Endothelial cell of umbilical vein (primary cell): Measurements from ENCODE around the gene CDCP2. TPM values are rescaled to one million over a fixed set of nuclear protein-coding genes. Genes with fewer than 3 reads are reported as not detected.

Experiments
- BruUV-seq: library from RNA; stranded (reverse); fragments of 400-500 nt; replicated peaks from 2 replicates; lab custom pipeline; 2021; lab: Mats Ljungman, UMichigan
- CTCF ChIA-PET: fragments of 300-600, 350-600 bp; sonication (Branson Sonifier 250); formaldehyde crosslinking; loops from one replicate; lab custom pipeline; 2021; ENCODE audit warnings: antibody characterized with exemption, inconsistent platforms; lab: Charles Lee
- POLR2A ChIA-PET: fragments of 300-600, 350-600 bp; sonication (Branson Sonifier 250); formaldehyde crosslinking; loops from one replicate; lab custom pipeline; 2021; ENCODE audit warnings: antibody characterized with exemption, inconsistent platforms; lab: Charles Lee
- DNase-seq: peaks from one replicate; pipeline ENCODE4 v3.0.0-alpha.2; 2011; ENCODE audit warnings: low read depth, low spot score
- FAIRE-seq: peaks from 2 replicates; lab custom pipeline; 2011; peaks lifted over from hg19 to GRCh38; lab: Jason Lieb, UNC
- H2AFZ ChIP-seq: 2 replicates; pipeline ENCODE4 v1.6.0; 2012; ENCODE audit warnings: low read depth, low read length, control low read depth, inconsistent platforms
- H3K27ac ChIP-seq: 2 replicates; pipeline ENCODE4 v1.5.1; 2011; ENCODE audit warnings: low read depth, mild to moderate bottlenecking, control low read depth, low read length, moderate library complexity; ENCODE audit not compliant: insufficient read depth
- H3K27me3 ChIP-seq, 2 experiments: 2 replicates each; pipeline versions ENCODE4 v1.6.0 to v1.6.1; 2011; ENCODE audit warnings: low read length in 2 of 2, mixed read lengths in 1 of 2; ENCODE audit not compliant: control insufficient read depth in 2 of 2, insufficient read depth in 2 of 2
- H3K36me3 ChIP-seq, 2 experiments: 2 replicates in 1 of 2; 3 replicates in 1 of 2; pipeline ENCODE4 v1.5.1; 2011; ENCODE audit warnings: low read length in 2 of 2, mild to moderate bottlenecking in 1 of 2, moderate library complexity in 1 of 2; ENCODE audit not compliant: control insufficient read depth in 2 of 2, insufficient read depth in 2 of 2; ENCODE audit errors: extremely low read depth in 1 of 2
- H3K4me1 ChIP-seq: 3 replicates; pipeline ENCODE4 v1.5.1; 2011; ENCODE audit warnings: mild to moderate bottlenecking, low read length; ENCODE audit not compliant: control insufficient read depth, insufficient read depth; ENCODE audit errors: extremely low read depth
- H3K4me2 ChIP-seq: 2 replicates; pipeline ENCODE4 v1.6.1; 2011; ENCODE audit warnings: low read length, control low read depth, mixed read lengths; ENCODE audit not compliant: insufficient read depth
- H3K4me3 ChIP-seq, 3 experiments: fragments of 200-600 bp in 1 of 3; sonication (generic), shearing (Covaris generic) in 1 of 3; replicated peaks in 1 of 3; 2 replicates each; pipeline ENCODE4 v1.5.1; 2011 to 2016; ENCODE audit warnings: control low read depth in 3 of 3, low read length in 3 of 3, mild to moderate bottlenecking in 2 of 3, inconsistent platforms in 1 of 3, low read depth in 1 of 3, moderate library complexity in 1 of 3; ENCODE audit not compliant: insufficient read depth in 1 of 3
- H3K79me2 ChIP-seq: 2 replicates; pipeline ENCODE4 v1.6.0; 2012; ENCODE audit warnings: low read length, inconsistent platforms; ENCODE audit not compliant: control insufficient read depth, insufficient read depth
- H3K9ac ChIP-seq: replicated peaks from 2 replicates; pipeline ENCODE3; 2011; ENCODE audit warnings: low read length, control low read depth; ENCODE audit not compliant: insufficient read depth; ENCODE audit errors: extremely low read depth
- H3K9me1 ChIP-seq: replicated peaks from 3 replicates; pipeline ENCODE4 v1.6.0; 2011; ENCODE audit warnings: mild to moderate bottlenecking, low read length; ENCODE audit not compliant: control insufficient read depth, insufficient read depth; ENCODE audit errors: extremely low read depth
- H3K9me3 ChIP-seq: replicated peaks from 2 replicates; pipeline ENCODE4 v1.5.1; 2012; ENCODE audit warnings: low read length, inconsistent platforms; ENCODE audit not compliant: control insufficient read depth, insufficient read depth
- H4K20me1 ChIP-seq: replicated peaks from 2 replicates; pipeline ENCODE3; 2011; ENCODE audit warnings: mild to moderate bottlenecking, low read length; ENCODE audit not compliant: control insufficient read depth, insufficient read depth; ENCODE audit errors: extremely low read depth
- EZH2 ChIP-seq: IDR thresholded peaks from 2 replicates; pipeline ENCODE4 v1.6.1; 2012; ENCODE audit warnings: borderline replicate concordance, low read depth, mild to moderate bottlenecking, moderate library complexity, low read length, inconsistent platforms; ENCODE audit not compliant: severe bottlenecking
- FOS ChIP-seq: IDR thresholded peaks from 2 replicates; pipeline ENCODE4 v1.6.1; 2011; ENCODE audit warnings: mild to moderate bottlenecking, low read length, moderate library complexity, borderline replicate concordance; ENCODE audit not compliant: insufficient read depth
- GATA2 ChIP-seq: IDR thresholded peaks from 2 replicates; pipeline ENCODE4 v1.7.0; 2011; ENCODE audit warnings: low read depth, mild to moderate bottlenecking, moderate library complexity, mixed read lengths, low read length; ENCODE audit not compliant: insufficient read length, insufficient read depth
- JUN ChIP-seq: IDR thresholded peaks from 2 replicates; pipeline ENCODE4 v1.6.1; 2011; ENCODE audit warnings: borderline replicate concordance, low read depth; ENCODE audit not compliant: insufficient read length, insufficient read depth
- MYC ChIP-seq: IDR thresholded peaks from one replicate; pipeline ENCODE4 v1.6.1; 2011; ENCODE audit warnings: mild to moderate bottlenecking, low read depth, low read length
- POLR2A ChIP-seq: IDR thresholded peaks from 2 replicates; pipeline ENCODE4 v1.6.1; 2012; ENCODE audit warnings: low read depth, mild to moderate bottlenecking, control low read depth, low read length
- POLR2AphosphoS5 ChIP-seq: IDR thresholded peaks from 2 replicates; pipeline ENCODE4 v1.6.1; 2012; ENCODE audit warnings: low read depth, mild to moderate bottlenecking, control low read depth, low read length, moderate library complexity; ENCODE audit not compliant: insufficient read depth
- dilution Hi-C: fragments of 300-500 bp; cut with MboI; formaldehyde crosslinking; loops from one replicate; pipeline ENCODE4 v1.15.0; 2019; ENCODE audit warnings: low sequenced_read_pairs; ENCODE audit not compliant: extremely low pct_ligation_motif_present
- intact Hi-C: fragments of 100-400 bp; cut with micrococcal nuclease; formaldehyde crosslinking; loops from one replicate; pipeline ENCODE4 v1.10.0; 2022
- polyA plus RNA-seq, 4 experiments: library from polyadenylated mRNA; depleted of rRNA in 3 of 4; stranded (reverse) in 3 of 4; unstranded in 1 of 4; fragments of >200 nt; gene quantifications; 2 replicates each; pipeline versions ENCODE4 v1.2.1 to v1.2.3, GENCODE V29; 2011 to 2012; ENCODE audit warnings: missing spikeins in 1 of 4
- total RNA-seq: library from RNA; stranded (reverse); gene quantifications from 2 replicates; pipeline ENCODE4 v1.2.3, GENCODE V29; 2021
- TF ChIP-seq, protein P1 (sequence below): IDR thresholded peaks from 2 replicates; pipeline ENCODE4 v1.6.1; 2011; ENCODE audit not compliant: insufficient read depth, insufficient read length
- TF ChIP-seq, protein P2 (sequence below), 2 donors: IDR thresholded peaks; 1 replicate in 1 of 2; 2 replicates in 1 of 2; pipeline ENCODE4 v1.5.1; 2011; ENCODE audit warnings: low read length in 2 of 2, mild to moderate bottlenecking in 2 of 2, moderate library complexity in 2 of 2, control low read depth in 1 of 2, inconsistent platforms in 1 of 2, low read depth in 1 of 2; ENCODE audit not compliant: insufficient read depth in 1 of 2; ENCODE audit errors: extremely low read depth in 1 of 2

Gene CDCP2
- total and polyA plus RNA-seq, 2 donors (not counting 3 experiments of a cell fraction or from before 2014, with no cell fraction given), result 0.10 TPM; not detected in 1

DNA sequence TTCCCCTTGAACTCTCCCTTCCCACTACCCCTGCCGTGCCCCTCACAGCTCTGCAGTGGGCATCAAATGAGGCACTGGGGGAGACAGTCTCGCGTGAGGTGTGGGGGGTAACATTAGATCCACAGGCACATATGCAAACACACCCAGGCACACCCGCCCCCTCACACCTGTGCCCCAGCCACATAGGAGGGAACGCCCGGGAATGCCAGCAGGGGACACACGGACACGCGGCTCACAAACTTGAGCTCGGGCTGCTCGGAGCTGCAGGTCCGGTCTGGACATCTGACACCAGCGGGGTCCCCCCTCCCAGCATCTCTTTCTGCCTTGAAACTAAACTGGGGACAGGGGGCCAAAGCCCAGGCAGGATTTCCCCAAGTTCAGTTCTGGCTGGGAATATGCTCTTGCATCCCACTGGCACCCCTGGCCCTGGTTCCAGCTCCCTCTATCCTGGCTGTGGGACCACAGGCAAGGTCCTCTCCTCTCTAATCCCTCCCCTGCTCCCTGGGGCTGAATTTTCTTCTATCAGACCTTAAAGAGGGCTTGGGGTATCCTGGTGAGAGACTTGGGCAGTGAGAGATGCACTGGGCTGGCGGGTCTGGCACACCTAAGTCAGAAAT, 30.6 kb downstream of the CDCP2 start:
- Histone ChIP-seq H3K4me1 (peaks cover 3% of the 10 kb centered on the region), H3K9ac (no peak overlapping the region), H3K79me2 (no peaks in the 10 kb centered on the region), H3K27me3 (no peaks in the 10 kb centered on the region), H2AFZ (peak overlapping the region; percentile 67), H3K4me3 (no peak overlapping the region), H3K27ac (no peak overlapping the region), H3K9me3 (no peaks in the 10 kb centered on the region), H3K4me2 (peak overlapping the region; percentile 0), H4K20me1 (no peaks in the 10 kb centered on the region), H3K9me1 (no peaks in the 10 kb centered on the region), H3K36me3 (no peaks in the 10 kb centered on the region)
- POLR2A ChIA-PET, result no interaction called here
- DNase-seq, result no peak
- CTCF ChIA-PET, result interaction anchor here (0.7 to 7.0 kb wide), 31 partner anchors 9 to 377 kb away, joined by 3 to 122 read pairs (median 7); partner anchors contain the start of genes CYB5RL, MRPL37 and SSBP3
- FAIRE-seq, result no peak
- BruUV-seq, result no TSS peak
- dilution Hi-C loops (no loop called here), intact Hi-C loops (no loop called here)
- TF ChIP-seq POLR2AphosphoS5, result no peak
- no peak for TF ChIP-seq EZH2
- TF ChIP-seq, protein P1, sequence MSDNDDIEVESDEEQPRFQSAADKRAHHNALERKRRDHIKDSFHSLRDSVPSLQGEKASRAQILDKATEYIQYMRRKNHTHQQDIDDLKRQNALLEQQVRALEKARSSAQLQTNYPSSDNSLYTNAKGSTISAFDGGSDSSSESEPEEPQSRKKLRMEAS, result no peak
- no peak for TF ChIP-seq GATA2
- TF ChIP-seq POLR2A, result no peak
- no peak for TF ChIP-seq JUN
- no peak for TF ChIP-seq MYC
- TF ChIP-seq, protein P2, sequence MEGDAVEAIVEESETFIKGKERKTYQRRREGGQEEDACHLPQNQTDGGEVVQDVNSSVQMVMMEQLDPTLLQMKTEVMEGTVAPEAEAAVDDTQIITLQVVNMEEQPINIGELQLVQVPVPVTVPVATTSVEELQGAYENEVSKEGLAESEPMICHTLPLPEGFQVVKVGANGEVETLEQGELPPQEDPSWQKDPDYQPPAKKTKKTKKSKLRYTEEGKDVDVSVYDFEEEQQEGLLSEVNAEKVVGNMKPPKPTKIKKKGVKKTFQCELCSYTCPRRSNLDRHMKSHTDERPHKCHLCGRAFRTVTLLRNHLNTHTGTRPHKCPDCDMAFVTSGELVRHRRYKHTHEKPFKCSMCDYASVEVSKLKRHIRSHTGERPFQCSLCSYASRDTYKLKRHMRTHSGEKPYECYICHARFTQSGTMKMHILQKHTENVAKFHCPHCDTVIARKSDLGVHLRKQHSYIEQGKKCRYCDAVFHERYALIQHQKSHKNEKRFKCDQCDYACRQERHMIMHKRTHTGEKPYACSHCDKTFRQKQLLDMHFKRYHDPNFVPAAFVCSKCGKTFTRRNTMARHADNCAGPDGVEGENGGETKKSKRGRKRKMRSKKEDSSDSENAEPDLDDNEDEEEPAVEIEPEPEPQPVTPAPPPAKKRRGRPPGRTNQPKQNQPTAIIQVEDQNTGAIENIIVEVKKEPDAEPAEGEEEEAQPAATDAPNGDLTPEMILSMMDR (IDR thresholded peaks at IDR 0.05; ENCODE audit: extremely low read depth in 1 of 2, insufficient read depth in 1 of 2, low read depth in 1 of 2, low read length in 2 of 2), result no peak
- TF ChIP-seq FOS, result no peak
